Lung (tissue), 12 donors: ENCODE results near the gene FRMD1. TPM values are rescaled to one million over a fixed set of nuclear protein-coding genes. Genes with fewer than 3 reads are reported as not detected.

Experiments used
- ATAC-seq: fragments of 200-7000 bp; cut with Tn5 transposase; one replicate; pipeline ENCODE4 v1.9.1; 2020; ENCODE audit warnings: moderate number of reproducible peaks; ENCODE audit not compliant: insufficient read depth, low FRiP score
- DNase-seq, 3 donors: peaks; one replicate each; pipeline ENCODE4 v3.0.0-alpha.2; 2013 to 2017
- H3K27ac ChIP-seq, 2 donors: one replicate each; pipeline ENCODE4 v1.5.1; 2013; ENCODE audit warnings: mild to moderate bottlenecking in 2 of 2, moderate library complexity in 2 of 2, control low read depth in 1 of 2, inconsistent platforms in 1 of 2, low read depth in 1 of 2, low read length in 1 of 2
- H3K27me3 ChIP-seq, 3 donors: one replicate each; pipeline ENCODE4 v1.5.1; 2013; ENCODE audit warnings: low read length in 2 of 3; ENCODE audit not compliant: control insufficient read depth in 3 of 3, insufficient read depth in 3 of 3
- H3K36me3 ChIP-seq, 4 donors: one replicate each; pipeline ENCODE4 v1.5.1; 2013; ENCODE audit warnings: low read length in 4 of 4, mild to moderate bottlenecking in 1 of 4, moderate library complexity in 1 of 4; ENCODE audit not compliant: control insufficient read depth in 4 of 4, insufficient read depth in 4 of 4
- H3K4me1 ChIP-seq, 5 donors: one replicate each; pipeline ENCODE4 v1.5.1; 2013; ENCODE audit warnings: low read length in 5 of 5, mild to moderate bottlenecking in 2 of 5, moderate library complexity in 1 of 5; ENCODE audit not compliant: control insufficient read depth in 5 of 5, insufficient read depth in 5 of 5
- H3K4me3 ChIP-seq: one replicate; pipeline ENCODE4 v1.5.1; 2013; ENCODE audit warnings: mild to moderate bottlenecking, control low read depth, moderate library complexity
- H3K9ac ChIP-seq, 2 donors: one replicate each; pipeline ENCODE4 v1.5.1; 2013; ENCODE audit warnings: low read length in 2 of 2, control low read depth in 1 of 2; ENCODE audit not compliant: insufficient read depth in 1 of 2
- H3K9me3 ChIP-seq, 4 donors: one replicate each; pipeline ENCODE4 v1.5.1; 2013; ENCODE audit warnings: low read length in 3 of 4, mild to moderate bottlenecking in 1 of 4, moderate library complexity in 1 of 4; ENCODE audit not compliant: control insufficient read depth in 4 of 4, insufficient read depth in 3 of 4
- WGBS, 2 donors: extraction: QIAGEN DNeasy Blood & Tissue Kit; methylation state at CpG; one replicate each; pipeline ENCODE4 v1.1.7; 2013; 5-methylcytosine and 5-hydroxymethylcytosine counted together
- polyA plus RNA-seq, 2 donors: library from polyadenylated mRNA; stranded (reverse); fragments of 200-250 nt; gene quantifications; one replicate each; pipeline ENCODE4 v1.2.1, GENCODE V29; 2013
- total RNA-seq, 2 donors: library from RNA; depleted of rRNA in 1 of 2; stranded (reverse); fragments of >200 nt in 1 of 2; gene quantifications; one replicate each; pipeline ENCODE4 v1.2.1, GENCODE V29; 2014 to 2021
- TF ChIP-seq, protein P1 (sequence below): IDR thresholded peaks from 2 replicates; pipeline ENCODE4 v1.5.1; 2012; ENCODE audit warnings: mild to moderate bottlenecking; ENCODE audit errors: control extremely low read depth, extremely low read depth
- donor health status: control.
- donor health status: control.
- donor health status: Bipolar disorder and iron deficiency.
- donor health status: healthy.
- donor health status: DM: yes; HTN: yes; CAD: no.

FRMD1 gene
- total and polyA plus RNA-seq, 4 donors = 0.02 to 1.4 (median 0.10) TPM

GRCh38 chr6:168044521-168045130 lies 34.4 kb downstream of the FRMD1 start:
- WGBS, 2 donors = 95 to 97% methylated on average over 28 of the region's 28 CpGs
- Histone ChIP-seq H3K36me3 (peaks cover 0 to 16% (median 7%) of the 10 kb centered on the region in 4 donors), H3K27me3 (no peaks in the 10 kb centered on the region), H3K27ac (no peak overlapping the region), H3K4me3 (no peak overlapping the region), H3K9me3 (peaks cover 0 to 16% (median 7%) of the 10 kb centered on the region in 4 donors), H3K4me1 (peaks cover 0 to 33% (median 15%) of the 10 kb centered on the region in 5 donors), H3K9ac (no peak overlapping the region)
- ATAC-seq (no peak), DNase-seq (no peak)
- TF ChIP-seq, protein P1, sequence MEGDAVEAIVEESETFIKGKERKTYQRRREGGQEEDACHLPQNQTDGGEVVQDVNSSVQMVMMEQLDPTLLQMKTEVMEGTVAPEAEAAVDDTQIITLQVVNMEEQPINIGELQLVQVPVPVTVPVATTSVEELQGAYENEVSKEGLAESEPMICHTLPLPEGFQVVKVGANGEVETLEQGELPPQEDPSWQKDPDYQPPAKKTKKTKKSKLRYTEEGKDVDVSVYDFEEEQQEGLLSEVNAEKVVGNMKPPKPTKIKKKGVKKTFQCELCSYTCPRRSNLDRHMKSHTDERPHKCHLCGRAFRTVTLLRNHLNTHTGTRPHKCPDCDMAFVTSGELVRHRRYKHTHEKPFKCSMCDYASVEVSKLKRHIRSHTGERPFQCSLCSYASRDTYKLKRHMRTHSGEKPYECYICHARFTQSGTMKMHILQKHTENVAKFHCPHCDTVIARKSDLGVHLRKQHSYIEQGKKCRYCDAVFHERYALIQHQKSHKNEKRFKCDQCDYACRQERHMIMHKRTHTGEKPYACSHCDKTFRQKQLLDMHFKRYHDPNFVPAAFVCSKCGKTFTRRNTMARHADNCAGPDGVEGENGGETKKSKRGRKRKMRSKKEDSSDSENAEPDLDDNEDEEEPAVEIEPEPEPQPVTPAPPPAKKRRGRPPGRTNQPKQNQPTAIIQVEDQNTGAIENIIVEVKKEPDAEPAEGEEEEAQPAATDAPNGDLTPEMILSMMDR = no peak

- DNase-seq = no peak
- H3K9me3 ChIP-seq = peaks cover 0 to 19% (median 9%) of the 10 kb centered on the region in 4 donors
These were observed 35.1 kb downstream of the FRMD1 start for GRCh38 chr6:168043848-168044415.

GRCh38 chr6:168043193-168043847 lies 35.7 kb downstream of the FRMD1 start:
- 87 to 92% methylated on average over 17 of the region's 17 CpGs for WGBS, 2 donors
- peaks cover 0 to 27% (median 13%) of the 10 kb centered on the region in 4 donors for H3K36me3 ChIP-seq
- no peak for DNase-seq
- H3K27me3 ChIP-seq = no peaks in the 10 kb centered on the region
- peaks cover 0 to 21% (median 12%) of the 10 kb centered on the region in 4 donors for H3K9me3 ChIP-seq
- no peak overlapping the region for H3K4me3 ChIP-seq
- H3K4me1 ChIP-seq = peaks cover 0 to 31% (median 15%) of the 10 kb centered on the region in 5 donors
- H3K27ac ChIP-seq = no peak overlapping the region
- no peak overlapping the region for H3K9ac ChIP-seq
- no peak for ATAC-seq
- TF ChIP-seq, protein P1 = no peak

More at GRCh38 chr6:168043848-168044415, 35.1 kb downstream of the FRMD1 start:
- no peak overlapping the region for H3K27ac ChIP-seq
- no peak overlapping the region for H3K9ac ChIP-seq
- no peak overlapping the region for H3K4me3 ChIP-seq
- ATAC-seq = no peak
- peaks cover 0 to 31% (median 15%) of the 10 kb centered on the region in 5 donors for H3K4me1 ChIP-seq
- 87 to 93% methylated on average over 21 of the region's 21 CpGs for WGBS, 2 donors
- H3K27me3 ChIP-seq = no peaks in the 10 kb centered on the region
- TF ChIP-seq, protein P1 = no peak
- H3K36me3 ChIP-seq = peaks cover 0 to 22% (median 10%) of the 10 kb centered on the region in 4 donors
